GM19023 (cell line): ENCODE results near the gene ZNF331.
"Not testable (repeated sequence)": the region's sequence is repeated elsewhere in the genome, so short reads cannot be mapped to it uniquely, and the experiment has no call there.

Experiments used
- ATAC-seq: cut with Tn5 transposase; IDR thresholded peaks from one replicate; pipeline ENCODE4 v1.9.1; 2021; ENCODE audit warnings: mild to moderate bottlenecking, moderate library complexity; ENCODE audit not compliant: unreplicated experiment

ZNF331 gene

GRCh38 chr19:53537521-53538377 is at the start of gene ZNF331:
TSS of gene ZNF331 (plus strand) at chr19:53538145. CDS start at chr19:53569377, 31,232 bp downstream.
- peak; percentile 76 for ATAC-seq

- ATAC-seq: no peak
Observed at GRCh38 chr19:53492153-53492552, 45.8 kb upstream of the ZNF331 start.

GRCh38 chr19:53497311-53498023 is 40.5 kb upstream of the ZNF331 start:
- not testable (repeated sequence) for ATAC-seq

DNA sequence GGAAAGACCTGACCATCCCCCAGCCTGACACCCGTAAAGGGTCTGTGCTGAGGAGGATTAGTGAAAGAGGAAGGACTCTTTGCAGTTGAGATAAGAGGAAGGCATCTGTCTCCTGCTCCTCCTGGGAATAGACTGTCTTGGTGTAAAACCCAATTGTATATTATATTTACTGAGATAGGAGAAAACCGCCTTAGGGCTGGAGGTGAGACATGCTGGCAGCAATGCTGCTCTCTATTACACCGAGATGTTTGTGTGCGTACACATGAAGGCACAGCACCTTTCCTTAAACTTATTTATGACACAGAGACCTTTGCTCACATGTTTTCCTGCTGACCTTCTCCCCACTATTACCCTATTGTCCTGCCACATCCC is 39.9 kb upstream of the ZNF331 start:
- not testable (repeated sequence) for ATAC-seq

DNA sequence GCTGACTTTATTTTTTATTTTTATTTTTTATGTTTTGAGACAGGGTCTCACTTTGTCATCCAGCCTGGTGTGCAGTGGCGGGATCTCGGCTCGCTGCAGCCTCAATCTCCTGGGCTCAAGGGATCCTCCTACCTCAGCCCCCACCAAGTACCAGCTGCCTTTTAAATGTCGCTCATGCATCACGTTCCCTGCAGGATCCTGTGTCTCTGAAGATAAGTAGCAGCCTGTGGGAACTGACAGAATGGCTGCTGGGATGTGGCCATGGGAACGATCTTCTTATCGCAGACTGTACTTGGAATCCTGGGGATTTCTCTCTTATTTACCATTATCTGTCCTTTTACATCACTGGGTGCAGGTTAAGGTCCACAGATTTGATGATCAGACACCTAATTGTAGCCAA is 34.8 kb upstream of the ZNF331 start:
- not testable (repeated sequence) for ATAC-seq

DNA sequence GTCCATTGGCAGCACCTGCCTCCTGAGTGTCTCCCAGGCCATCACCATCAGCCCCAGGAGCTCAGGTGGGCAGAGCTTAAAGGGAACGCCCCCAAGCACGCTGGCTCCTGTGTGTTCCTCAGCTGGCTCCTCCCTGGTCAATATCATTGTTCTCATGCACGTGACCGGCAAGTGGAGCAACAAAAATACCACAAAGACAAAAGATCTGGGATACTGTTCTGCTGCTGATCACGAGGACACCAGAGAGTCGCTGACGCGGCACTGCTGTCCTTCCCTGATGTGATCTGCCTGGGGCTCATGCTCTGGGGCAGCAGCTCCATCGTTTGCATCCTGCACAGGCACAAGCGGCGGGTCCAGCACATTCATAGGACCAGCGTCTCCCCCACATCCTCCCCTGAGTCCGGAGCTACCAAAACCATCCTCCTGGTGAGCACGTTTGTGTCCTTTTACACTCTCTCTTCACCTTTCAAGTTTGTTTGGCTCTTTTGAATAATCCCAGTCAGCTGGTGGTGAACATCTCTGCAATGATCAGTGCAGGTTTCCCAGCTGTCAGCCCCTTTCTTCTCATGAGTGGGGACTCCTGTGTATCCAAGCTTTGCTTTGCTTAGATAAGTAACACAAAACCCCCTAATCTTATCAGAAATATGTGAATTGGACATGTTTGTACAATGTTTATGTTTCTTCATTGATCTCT is 34.1 kb upstream of the ZNF331 start:
- not testable (repeated sequence) for ATAC-seq

- ATAC-seq: not testable (repeated sequence)
Observed at GRCh38 chr19:53504365-53504703, 33.6 kb upstream of the ZNF331 start.

DNA sequence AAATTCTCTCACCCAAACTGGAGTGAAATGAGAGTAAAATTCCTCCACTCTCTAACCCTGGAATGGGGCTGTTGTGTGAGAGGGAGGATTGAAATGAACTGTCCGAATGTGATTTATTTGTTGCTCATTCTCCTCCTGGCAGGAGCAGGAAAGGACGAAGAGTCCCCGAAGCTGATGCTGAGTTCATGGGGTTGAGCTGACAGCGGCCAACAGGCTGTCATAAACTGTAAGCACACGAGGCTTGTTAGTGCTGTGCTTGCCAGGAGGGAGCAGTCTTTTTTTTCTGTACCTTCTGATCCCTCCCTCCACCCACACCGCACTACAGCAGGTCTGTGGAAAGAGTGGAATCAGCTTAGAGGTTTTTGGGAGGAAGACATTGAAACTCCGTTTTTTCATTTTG is 33.1 kb upstream of the ZNF331 start:
- no peak for ATAC-seq

DNA sequence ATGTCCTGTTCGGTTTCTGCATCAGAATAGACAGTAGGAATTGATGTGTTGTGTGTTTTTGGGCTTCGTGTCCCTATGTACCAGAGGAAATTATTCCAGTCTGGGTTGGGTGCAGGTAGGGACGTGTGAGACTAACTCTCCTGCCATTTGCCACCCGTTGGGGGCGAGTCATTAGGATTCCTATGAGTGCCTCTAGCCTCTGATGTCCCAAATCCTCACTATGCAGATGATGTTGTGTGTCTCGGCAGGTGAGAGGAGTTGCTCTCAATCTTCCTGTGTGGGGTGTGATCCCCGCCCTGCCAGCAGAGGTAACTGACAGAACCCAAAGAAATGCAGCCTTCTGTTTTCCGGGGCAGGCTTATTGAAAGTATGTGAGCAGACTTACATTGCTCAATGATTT is 31.2 kb upstream of the ZNF331 start:
- no peak for ATAC-seq

GRCh38 chr19:53507523-53508442 is 30.2 kb upstream of the ZNF331 start:
- no peak for ATAC-seq

DNA sequence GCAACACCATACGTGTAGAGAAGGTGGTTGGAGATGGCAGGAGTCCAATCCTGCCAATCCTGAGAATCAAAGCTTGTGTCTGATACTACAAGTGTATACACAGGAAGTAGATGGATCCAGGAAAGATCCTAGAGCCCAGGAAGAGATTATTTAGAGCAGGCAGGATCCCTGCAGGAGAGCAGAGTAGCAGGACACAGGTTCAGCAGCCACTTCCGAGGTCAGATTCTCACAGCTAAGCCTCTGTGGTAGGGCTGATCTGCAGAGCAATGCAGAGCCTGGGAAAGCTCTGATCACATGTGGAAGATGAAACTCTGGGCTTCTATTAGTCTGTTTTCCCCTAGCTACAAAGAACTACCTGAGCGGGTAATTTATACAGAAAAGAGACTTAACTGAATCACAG is 28.5 kb upstream of the ZNF331 start:
- ATAC-seq: no peak

- ATAC-seq: no peak
Observed at GRCh38 chr19:53509845-53510244, 28.1 kb upstream of the ZNF331 start.

- ATAC-seq: no peak
Observed at GRCh38 chr19:53511357-53511756, 26.6 kb upstream of the ZNF331 start.

GRCh38 chr19:53511933-53512374 is 26.0 kb upstream of the ZNF331 start:
- no peak for ATAC-seq

DNA sequence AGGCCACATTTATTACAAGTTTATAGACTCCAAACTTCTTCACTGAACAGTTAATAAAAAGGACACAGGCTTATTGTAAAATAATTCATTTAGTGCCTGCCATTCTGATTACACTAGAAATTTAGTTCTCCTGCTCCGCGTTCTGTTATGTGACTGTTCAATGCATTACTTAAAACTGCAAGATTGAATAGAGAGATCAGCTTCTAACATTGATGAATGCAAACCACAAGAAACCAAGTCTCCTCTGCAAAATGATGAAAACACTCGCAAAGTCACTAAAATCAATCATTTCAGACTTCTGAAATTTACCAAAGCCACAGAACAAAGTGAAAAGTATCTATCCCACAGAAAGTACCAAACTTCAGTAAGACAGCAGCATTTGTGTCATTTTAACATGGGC is 22.9 kb upstream of the ZNF331 start:
- ATAC-seq: not testable (repeated sequence)

DNA sequence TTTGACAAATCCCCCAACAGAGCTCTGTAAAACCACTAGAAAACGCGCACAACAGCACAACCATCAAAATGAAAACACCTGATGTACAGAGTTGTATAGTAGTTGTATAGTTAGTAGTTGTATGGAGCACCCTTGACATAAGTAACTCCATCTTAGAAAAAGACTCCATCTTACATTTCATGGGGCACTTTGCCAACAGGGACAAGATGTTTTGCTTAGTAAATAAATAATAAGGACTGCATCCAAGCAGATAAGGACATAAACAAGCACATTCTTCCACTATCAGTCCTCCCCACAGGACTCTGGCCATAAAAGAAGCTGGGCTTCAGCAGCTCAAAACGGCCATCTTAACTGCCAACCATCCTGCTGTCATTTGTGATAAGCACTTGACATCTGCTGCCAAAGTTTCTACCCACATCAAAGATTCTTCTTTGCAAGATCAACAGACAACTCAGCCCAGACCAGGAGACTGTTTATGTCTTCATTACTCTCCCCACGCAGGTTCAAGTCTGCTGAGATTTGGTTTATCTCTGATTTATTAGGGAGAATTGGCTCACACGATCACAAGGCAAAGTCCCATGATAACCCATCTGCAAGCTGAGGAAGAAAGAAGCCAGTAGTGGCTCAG is 20.7 kb upstream of the ZNF331 start:
- no peak for ATAC-seq

GRCh38 chr19:53518121-53518520 is 19.8 kb upstream of the ZNF331 start:
- ATAC-seq: no peak

GRCh38 chr19:53518716-53519115 is 19.2 kb upstream of the ZNF331 start:
- ATAC-seq: no peak

GRCh38 chr19:53519446-53519845 is 18.5 kb upstream of the ZNF331 start:
- ATAC-seq: no peak

DNA sequence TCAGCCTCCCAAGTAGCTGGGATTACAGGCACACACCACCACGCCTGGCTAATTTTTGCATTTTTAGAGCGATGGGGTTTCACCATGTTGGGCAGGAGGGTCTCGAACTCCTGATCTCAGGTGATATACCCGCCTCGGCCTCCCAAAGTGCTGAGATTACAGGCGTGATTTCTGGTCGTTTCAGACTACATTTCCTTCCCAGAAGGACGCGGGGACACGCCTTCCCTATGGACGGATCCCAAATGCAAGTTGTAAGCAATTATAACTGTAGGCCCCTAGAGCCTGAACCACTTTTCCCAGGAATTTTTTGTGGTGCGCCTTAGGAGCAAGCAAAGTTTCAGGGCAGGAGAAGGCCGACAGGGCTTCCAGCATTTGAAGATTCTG is 17.8 kb upstream of the ZNF331 start:
- ATAC-seq: no peak
